HG02973 (cell line): ENCODE results near the gene MAZ.

Experiments used
- ATAC-seq: cut with Tn5 transposase; IDR thresholded peaks from one replicate; pipeline ENCODE4 v1.9.1; 2021; ENCODE audit warnings: moderate library complexity; ENCODE audit not compliant: unreplicated experiment

Gene MAZ

GRCh38 chr16:29809031-29809747 is 2.9 kb downstream of the MAZ start:
- ATAC-seq, result no peak

GRCh38 chr16:29809850-29810698 is 3.7 kb downstream of the MAZ start:
- no peak for ATAC-seq

DNA sequence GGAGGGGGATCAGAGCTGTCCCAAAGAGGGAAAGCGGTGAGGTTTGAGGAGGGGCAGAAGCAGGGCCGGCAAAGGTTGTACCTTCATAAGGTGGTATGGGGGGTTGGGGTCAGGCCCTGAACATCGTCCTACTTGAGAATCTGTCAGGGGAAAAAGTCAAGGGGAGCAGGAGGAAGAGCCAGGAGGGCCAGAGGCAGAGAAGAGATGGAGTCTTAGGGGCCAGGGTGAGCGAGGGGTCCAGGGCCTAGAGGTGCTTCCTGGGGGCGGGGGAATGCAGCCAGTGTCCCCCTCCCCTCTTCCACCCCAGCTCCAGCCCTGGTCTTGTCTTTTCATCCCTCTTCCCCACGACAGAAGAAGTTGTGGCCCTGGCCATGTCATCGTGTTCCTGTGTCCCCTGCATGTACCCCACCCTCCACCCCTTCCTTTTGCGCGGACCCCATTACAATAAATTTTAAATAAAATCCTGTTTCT is 4.4 kb downstream of the MAZ start:
- no peak for ATAC-seq

DNA sequence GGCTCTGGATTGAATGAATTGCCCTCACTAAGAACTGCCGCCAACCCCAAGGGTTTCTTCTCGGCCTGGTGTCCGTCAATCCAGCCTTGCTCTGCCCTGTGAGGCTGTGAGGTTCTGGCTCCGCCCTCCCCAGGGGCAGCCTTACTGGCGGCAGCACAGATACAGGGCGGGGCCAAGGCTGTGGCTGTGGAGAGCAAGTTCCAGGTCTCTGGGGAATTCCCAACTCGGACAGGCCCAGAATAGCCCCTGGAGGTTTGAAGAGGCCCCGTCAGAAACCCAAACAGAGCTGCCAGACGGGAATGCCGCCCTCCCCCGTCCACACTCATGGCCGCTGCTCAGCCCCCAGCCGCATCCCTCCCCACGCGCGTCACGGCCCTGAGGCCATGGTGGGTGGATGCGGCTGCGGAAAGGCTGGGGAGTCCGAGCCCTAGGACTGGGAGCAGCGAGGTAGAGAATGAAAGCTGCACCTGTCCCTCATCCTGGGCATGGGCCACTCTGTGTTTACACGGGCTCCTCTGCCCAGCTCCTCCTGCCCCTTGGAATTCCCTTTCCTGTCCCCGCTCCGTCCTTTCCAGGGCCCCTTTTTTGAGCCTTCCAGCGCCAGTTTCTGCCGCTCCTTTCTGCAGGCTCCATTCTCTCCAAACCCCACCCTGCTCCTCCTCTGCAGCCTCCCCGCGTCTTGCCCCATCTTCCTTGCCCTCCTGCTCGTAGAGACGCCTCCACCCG is 5.0 kb downstream of the MAZ start:
- no peak for ATAC-seq

DNA sequence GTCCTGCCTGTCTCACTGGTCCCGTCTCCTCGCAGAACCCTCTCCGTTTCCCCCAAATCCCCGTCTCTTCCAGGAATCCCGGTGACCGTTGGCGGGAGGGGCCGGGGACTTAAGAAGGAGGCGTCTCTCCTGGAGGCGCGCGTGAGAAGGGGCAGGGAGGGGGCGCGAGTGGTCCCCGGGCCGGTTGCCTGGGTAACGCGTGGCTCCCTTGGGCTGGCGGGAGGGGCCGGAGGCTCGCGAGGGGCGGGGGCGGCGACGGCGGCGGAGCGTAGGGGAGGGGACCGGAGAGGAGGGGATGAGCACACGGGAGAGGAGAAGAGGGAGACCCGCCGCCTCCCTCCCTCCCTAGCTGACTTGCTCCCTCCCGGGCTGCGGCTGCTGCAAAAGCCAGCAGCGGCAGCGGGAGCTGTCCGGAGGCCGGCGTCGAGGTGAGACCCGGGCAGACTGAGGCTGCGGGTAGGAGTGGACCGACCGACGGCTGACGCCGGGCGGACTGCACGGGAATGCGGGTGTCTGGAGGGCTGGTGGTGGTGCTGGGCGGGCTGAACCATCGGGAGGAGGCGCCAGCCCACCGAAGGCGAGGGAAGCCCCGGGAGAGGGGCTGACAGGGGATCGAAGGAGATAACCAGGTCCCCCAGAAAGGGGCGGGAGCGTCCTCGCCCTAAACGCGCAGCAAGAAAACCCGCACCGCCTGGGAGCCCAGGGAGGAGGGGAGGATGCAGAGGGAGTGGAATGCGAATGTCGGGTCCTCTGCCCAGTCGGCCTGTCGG is 5.8 kb downstream of the MAZ start, which contains the start of gene PRRT2:
Gene PRRT2 (plus strand): TSS at position 298 of the 770 bp plus-strand sequence. CDS start 862 bp downstream, outside the sequence.
- no peak for ATAC-seq

DNA sequence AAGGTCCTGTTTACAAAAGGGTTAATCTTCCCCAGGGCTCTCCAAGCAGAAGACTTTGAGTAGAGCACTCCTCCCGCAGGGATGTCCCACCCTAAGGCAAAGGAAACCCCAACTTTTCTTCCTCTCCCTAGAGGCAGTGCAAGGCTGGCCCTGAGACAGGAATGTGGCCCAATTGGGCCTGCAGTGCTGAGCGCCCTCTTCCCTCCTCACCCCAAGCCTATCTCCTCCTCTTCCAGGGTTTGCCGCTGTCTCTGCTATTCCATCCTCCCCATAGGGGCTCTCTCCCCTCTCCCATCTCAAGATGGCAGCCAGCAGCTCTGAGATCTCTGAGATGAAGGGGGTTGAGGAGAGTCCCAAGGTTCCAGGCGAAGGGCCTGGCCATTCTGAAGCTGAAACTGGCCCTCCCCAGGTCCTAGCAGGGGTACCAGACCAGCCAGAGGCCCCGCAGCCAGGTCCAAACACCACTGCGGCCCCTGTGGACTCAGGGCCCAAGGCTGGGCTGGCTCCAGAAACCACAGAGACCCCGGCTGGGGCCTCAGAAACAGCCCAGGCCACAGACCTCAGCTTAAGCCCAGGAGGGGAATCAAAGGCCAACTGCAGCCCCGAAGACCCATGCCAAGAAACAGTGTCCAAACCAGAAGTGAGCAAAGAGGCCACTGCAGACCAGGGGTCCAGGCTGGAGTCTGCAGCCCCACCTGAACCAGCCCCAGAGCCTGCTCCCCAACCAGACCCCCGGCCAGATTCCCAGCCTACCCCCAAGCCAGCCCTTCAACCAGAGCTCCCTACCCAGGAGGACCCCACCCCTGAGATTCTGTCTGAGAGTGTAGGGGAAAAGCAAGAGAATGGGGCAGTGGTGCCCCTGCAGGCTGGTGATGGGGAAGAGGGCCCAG is 6.7 kb downstream of the MAZ start:
- ATAC-seq, result no peak

- no peak for ATAC-seq
Observed at GRCh38 chr16:29813644-29814562, 7.6 kb downstream of the MAZ start.

DNA sequence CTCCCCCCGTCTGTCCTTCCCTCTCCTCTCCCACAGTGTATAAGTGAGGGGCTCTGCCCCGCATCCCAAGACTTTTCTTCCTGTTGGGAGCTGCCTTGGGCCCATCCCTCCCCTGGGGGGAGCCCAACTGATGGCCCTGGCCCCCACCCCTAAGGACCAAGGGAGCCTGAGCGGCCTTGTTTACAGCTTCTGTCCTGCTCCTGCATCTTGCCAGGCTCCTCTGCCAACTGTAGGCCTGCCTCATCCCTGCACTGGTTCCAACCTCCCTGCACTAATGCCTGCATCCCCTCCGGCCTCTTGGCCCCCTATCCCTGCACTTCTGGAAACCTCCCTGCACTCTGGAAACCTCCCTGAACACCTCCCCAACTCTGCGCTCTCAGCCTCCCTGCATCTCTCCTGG is 8.3 kb downstream of the MAZ start:
- ATAC-seq, result no peak

- no peak for ATAC-seq
Observed at GRCh38 chr16:29815032-29815721, 8.8 kb downstream of the MAZ start.

GRCh38 chr16:29815793-29816693 is 9.7 kb downstream of the MAZ start, which contains the start of gene PAGR1:
Gene PAGR1 (plus strand): TSS chr16:29816152. CDS start chr16:29816526, 374 bp downstream.
- peak; percentile 43 for ATAC-seq

DNA sequence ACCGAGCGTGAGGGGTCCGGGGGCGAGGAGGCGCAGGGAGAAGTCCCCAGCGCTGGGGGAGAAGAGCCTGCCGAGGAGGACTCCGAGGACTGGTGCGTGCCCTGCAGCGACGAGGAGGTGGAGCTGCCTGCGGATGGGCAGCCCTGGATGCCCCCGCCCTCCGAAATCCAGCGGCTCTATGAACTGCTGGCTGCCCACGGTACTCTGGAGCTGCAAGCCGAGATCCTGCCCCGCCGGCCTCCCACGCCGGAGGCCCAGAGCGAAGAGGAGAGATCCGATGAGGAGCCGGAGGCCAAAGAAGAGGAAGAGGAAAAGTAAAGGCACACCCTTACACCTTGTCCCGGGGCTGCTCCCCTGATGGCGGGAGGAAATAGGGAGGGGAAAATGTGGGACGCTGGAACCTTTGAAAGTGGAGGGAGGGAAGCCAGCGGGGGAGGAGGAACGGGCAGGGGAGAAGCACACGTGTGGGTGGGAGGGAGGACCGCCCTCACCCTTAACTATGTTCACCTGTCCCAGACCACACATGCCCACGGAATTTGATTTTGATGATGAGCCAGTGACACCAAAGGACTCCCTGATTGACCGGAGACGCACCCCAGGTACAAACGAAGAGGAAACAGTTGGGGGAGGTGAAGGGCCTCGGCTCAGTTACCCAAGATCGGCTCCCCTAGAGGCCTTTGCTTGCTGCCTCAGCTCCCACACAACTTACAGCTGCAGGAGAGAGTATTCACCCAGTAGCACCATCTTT is 10.5 kb downstream of the MAZ start:
- ATAC-seq, result peak; percentile 3

DNA sequence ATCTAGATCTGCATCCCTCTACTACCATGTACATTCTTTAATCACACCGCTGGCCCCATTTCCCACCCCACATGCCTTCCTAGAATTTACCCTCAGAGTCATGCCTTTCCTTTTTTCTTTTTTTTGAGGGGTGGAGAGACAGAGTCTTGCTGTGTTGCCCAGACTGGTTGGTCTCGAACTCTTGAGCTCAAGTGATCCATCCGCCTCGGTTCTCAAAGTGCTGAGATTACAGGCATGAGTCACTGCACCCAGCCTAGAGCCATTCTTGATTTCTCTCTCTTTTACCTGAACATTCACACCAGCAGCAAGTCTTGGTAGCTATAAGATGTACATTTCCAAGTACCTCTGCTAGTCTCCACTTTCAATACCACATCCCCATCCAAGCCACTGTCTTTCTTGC is 11.8 kb downstream of the MAZ start:
- no peak for ATAC-seq

GRCh38 chr16:29819506-29819905 is 13.2 kb downstream of the MAZ start:
- ATAC-seq, result no peak

DNA sequence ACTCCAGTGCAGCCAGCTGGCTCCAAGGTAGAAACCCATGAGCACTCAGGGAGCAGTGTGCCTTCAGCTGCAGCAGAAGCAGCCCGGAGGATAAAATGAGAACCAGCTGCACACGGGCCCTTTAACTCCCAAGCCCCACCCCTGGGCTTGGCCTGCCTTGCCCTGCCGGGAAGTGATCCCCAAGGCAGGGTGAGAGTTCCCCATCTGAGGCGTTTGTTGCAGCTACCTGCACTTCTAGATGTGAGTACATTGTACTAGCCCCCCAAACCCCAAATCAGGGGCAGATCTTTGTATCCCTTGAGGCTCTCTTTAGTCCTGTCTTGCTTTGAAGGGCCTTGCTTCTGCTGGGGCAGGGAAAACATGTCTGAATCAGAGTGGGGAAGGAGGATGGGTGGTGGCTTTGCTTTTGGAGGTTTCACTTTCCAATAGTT is 14.0 kb downstream of the MAZ start, which contains the start of gene MVP:
Gene MVP (plus strand): TSS at position 192 of the 431 bp plus-strand sequence. CDS start 10,088 bp downstream, outside the sequence.
- ATAC-seq, result no peak

DNA sequence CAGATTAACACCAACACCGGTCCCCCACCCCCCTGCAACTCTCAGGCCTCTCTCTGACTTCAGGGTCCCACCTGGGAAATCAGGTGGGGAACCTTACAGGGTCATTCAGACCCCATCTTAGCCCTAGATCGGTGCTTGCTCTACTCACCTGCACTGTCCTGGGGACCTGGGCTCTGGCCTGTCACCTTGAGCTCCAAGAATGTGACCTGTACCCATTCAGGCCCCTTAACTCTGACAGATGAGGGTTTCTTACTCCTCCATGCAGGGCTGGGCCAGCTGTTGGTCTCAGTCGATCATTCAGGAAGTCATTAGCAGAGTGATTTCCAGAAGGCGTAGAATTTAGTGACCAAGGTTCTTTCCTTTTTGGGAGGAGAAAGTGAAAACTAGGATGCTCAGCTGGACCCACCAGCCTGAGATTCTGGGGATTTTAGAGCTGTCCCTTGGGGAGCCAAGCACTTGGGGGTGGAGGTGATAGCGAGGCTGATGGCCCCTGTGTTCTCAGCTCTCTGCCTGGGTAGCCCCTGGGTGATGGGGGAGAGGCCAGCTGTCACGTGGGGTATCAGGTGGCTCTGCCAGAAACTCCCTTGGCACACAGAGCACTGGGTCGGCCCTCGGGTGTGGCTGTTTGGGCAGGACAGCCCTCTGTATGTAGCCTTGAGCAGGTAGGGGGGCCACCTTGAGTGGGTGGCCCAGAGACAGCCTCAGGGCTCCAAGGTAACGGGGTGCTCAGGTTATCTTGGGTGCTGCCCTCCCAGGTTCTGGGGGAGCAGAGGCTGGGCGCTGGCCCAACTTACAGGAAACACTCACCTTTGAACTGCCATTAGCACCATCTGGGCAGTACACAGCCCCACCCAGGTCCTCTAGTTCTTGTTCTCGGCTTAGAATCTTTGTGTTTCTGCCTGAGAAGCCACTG is 14.7 kb downstream of the MAZ start:
- peak; percentile 34 for ATAC-seq
